GM23338 (cell line): Measurements from ENCODE around the gene RXRG. TPM values are rescaled to one million over a fixed set of nuclear protein-coding genes. Genes with fewer than 3 reads are reported as not detected.

ENCODE experiments used
- ATAC-seq: fragments of 200-7000 bp; cut with Tn5 transposase; 3 replicates; pipeline ENCODE4 v1.9.1; 2020
- DNase-seq: peaks from one replicate; pipeline ENCODE4 v3.0.0-alpha.2; 2015; ENCODE audit warnings: low spot score
- H2AFZ ChIP-seq: fragments of 200-600 bp; sonication (generic); 2 replicates; pipeline ENCODE4 v1.8.0; 2016; ENCODE audit warnings: antibody characterized with exemption, mild to moderate bottlenecking, moderate library complexity
- H3F3A ChIP-seq: fragments of 200-600 bp; sonication (generic); replicated peaks from 2 replicates; pipeline ENCODE4 v1.8.0; 2017; ENCODE audit warnings: antibody characterized with exemption, mixed run types, low read depth
- H3K27ac ChIP-seq: fragments of 200-600 bp; sonication (generic); 2 replicates; pipeline ENCODE4 v1.6.1; 2016; ENCODE audit warnings: low read depth
- H3K27me3 ChIP-seq: fragments of 200-600 bp; sonication (generic); 2 replicates; pipeline ENCODE4 v1.8.0; 2016; ENCODE audit warnings: mild to moderate bottlenecking, mixed run types, moderate library complexity; ENCODE audit not compliant: insufficient read depth
- H3K36me3 ChIP-seq: fragments of 200-600 bp; sonication (generic); 2 replicates; pipeline ENCODE4 v1.8.0; 2016; ENCODE audit warnings: mild to moderate bottlenecking; ENCODE audit not compliant: insufficient read depth
- H3K4me1 ChIP-seq: fragments of 200-600 bp; sonication (generic); 2 replicates; pipeline ENCODE4 v1.8.0; 2016; ENCODE audit warnings: mild to moderate bottlenecking, moderate library complexity; ENCODE audit not compliant: insufficient read depth
- H3K4me2 ChIP-seq: fragments of 200-600 bp; sonication (generic); 2 replicates; pipeline ENCODE4 v1.7.1; 2017; ENCODE audit warnings: mixed run types
- H3K4me3 ChIP-seq: fragments of 200-600 bp; sonication (generic); 2 replicates; pipeline ENCODE4 v1.6.1; 2016; ENCODE audit warnings: mixed run types
- H3K79me2 ChIP-seq: fragments of 200-600 bp; sonication (generic); replicated peaks from 2 replicates; pipeline ENCODE4 v1.8.0; 2017; ENCODE audit warnings: mild to moderate bottlenecking; ENCODE audit not compliant: insufficient read depth
- H3K9me2 ChIP-seq: fragments of 200-600 bp; sonication (generic); 2 replicates; pipeline ENCODE4 v1.8.0; 2017; ENCODE audit not compliant: insufficient read depth
- H4K20me1 ChIP-seq: fragments of 200-600 bp; sonication (generic); replicated peaks from 2 replicates; pipeline ENCODE4 v1.8.0; 2017; ENCODE audit warnings: mild to moderate bottlenecking; ENCODE audit not compliant: insufficient read depth
- H3K27ac Mint-ChIP-seq: 2 replicates; pipeline ENCODE4 v1.8.0; 2020; ENCODE audit warnings: inconsistent platforms, mild to moderate bottlenecking, moderate library complexity, mixed read lengths
- H3K27me3 Mint-ChIP-seq: 3 replicates; pipeline ENCODE4 v1.8.0; 2022; ENCODE audit warnings: low read depth, mild to moderate bottlenecking, moderate library complexity, mixed read lengths, inconsistent platforms; ENCODE audit not compliant: insufficient read depth, poor library complexity
- H3K36me3 Mint-ChIP-seq: 3 replicates; pipeline ENCODE4 v1.8.0; 2021; ENCODE audit warnings: low read depth, mild to moderate bottlenecking, inconsistent platforms, moderate library complexity, mixed read lengths
- H3K4me1 Mint-ChIP-seq: 3 replicates; pipeline ENCODE4 v1.8.0; 2020; ENCODE audit warnings: mild to moderate bottlenecking, inconsistent platforms, mixed read lengths
- H3K4me3 Mint-ChIP-seq: 3 replicates; pipeline ENCODE4 v1.8.0; 2021; ENCODE audit warnings: moderate library complexity, mild to moderate bottlenecking, inconsistent platforms, mixed read lengths
- H3K9me3 Mint-ChIP-seq: 3 replicates; pipeline ENCODE4 v1.8.0; 2020; ENCODE audit warnings: moderate library complexity, mild to moderate bottlenecking, inconsistent platforms, mixed read lengths
- CREB1 ChIP-seq: fragments of 250-450 bp; sonication (Bioruptor Pico); IDR thresholded peaks from 2 replicates; pipeline ENCODE4 v1.5.0; 2020; ENCODE audit warnings: low read depth, mild to moderate bottlenecking, moderate library complexity
- CTCF ChIP-seq, 2 experiments: fragments of 200-600 bp in 1 of 2; sonication (generic) in 1 of 2; conservative IDR thresholded peaks; 2 replicates each; pipeline versions ENCODE4 v1.5.1 to v1.6.1; 2016 to 2017; ENCODE audit warnings: antibody characterized with exemption in 2 of 2, low read depth in 2 of 2, mild to moderate bottlenecking in 2 of 2, moderate library complexity in 1 of 2
- EZH2 ChIP-seq: fragments of 200-600 bp; sonication (generic); IDR thresholded peaks from one replicate; pipeline ENCODE4 v1.8.0; 2017; ENCODE audit warnings: antibody characterized with exemption, mild to moderate bottlenecking, low read depth; ENCODE audit not compliant: unreplicated experiment
- EZH2phosphoT487 ChIP-seq: fragments of 200-600 bp; sonication (generic); IDR thresholded peaks from one replicate; pipeline ENCODE4 v1.8.1; 2018; ENCODE audit warnings: antibody characterized with exemption; ENCODE audit not compliant: unreplicated experiment
- STAT1 ChIP-seq: IDR thresholded peaks from one replicate; pipeline ENCODE4 v1.6.1; 2016; ENCODE audit warnings: antibody characterized with exemption; ENCODE audit not compliant: unreplicated experiment
- ZNF114 ChIP-seq: fragments of 250-450 bp; sonication (Bioruptor Pico); IDR thresholded peaks from 2 replicates; pipeline ENCODE4 v1.5.0; 2020; ENCODE audit warnings: mild to moderate bottlenecking, moderate library complexity
- polyA plus RNA-seq: library from polyadenylated mRNA; unstranded; fragments of >200 nt; fragmentation: Nextera tagmentation; extraction: Ambion mirVana; gene quantifications from 2 replicates; pipeline ENCODE4 v1.2.1, GENCODE V29; 2016
- total RNA-seq: library from RNA; depleted of rRNA; stranded (reverse); fragments of >200 nt; shearing (Covaris generic); gene quantifications from 2 replicates; pipeline ENCODE4 v1.2.3, GENCODE V29; 2014

The RXRG gene
- total and polyA plus RNA-seq, 2 experiments from 2014 or later: not detected

- TF ChIP-seq CTCF (conservative IDR thresholded peaks at IDR 0.05; ENCODE audit: low read depth in 2 of 2) (no peak), EZH2phosphoT487 (peak; percentile 28), STAT1 (no peak), CREB1 (CRISPR knock-in tag) (no peak), ZNF114 (no peak)
Measured at GRCh38 chr1:165354739-165355138, 90.2 kb downstream of the RXRG start (continued).

- peak overlapping the region; percentile 94 for H2AFZ ChIP-seq
- ATAC-seq (no peak; the same call in 2 of the 3 replicates), DNase-seq (peak; percentile 76)
- peaks cover 85% of the 10 kb centered on the region for H3K27me3 Mint-ChIP-seq
- H3K79me2 ChIP-seq: no peaks in the 10 kb centered on the region
- peaks cover 63% of the 10 kb centered on the region for H3K4me1 ChIP-seq
- peaks cover 99% of the 10 kb centered on the region for H3K27me3 ChIP-seq
- TF ChIP-seq EZH2: peak; percentile 81
- TF ChIP-seq EZH2phosphoT487: peak; percentile 87
- TF ChIP-seq STAT1: no peak
- peaks cover 12% of the 10 kb centered on the region; the same call in 1 of the 2 replicates for H4K20me1 ChIP-seq
- H3K4me2 ChIP-seq: peak overlapping the region; percentile 98
- no peak overlapping the region for H3K27ac Mint-ChIP-seq
- no peaks in the 10 kb centered on the region for H3K36me3 ChIP-seq
- H3F3A ChIP-seq: 0 out of 2 replicates have a peak, but pooled peaks cover 6% of the 10 kb centered on the region
- peak overlapping the region; percentile 71 for H3K4me3 ChIP-seq
- no peak overlapping the region for H3K27ac ChIP-seq
- peak overlapping the region; percentile 81 for H3K4me3 Mint-ChIP-seq
- H3K4me1 Mint-ChIP-seq: peaks cover 47% of the 10 kb centered on the region
- H3K36me3 Mint-ChIP-seq: no peaks in the 10 kb centered on the region
- H3K9me3 Mint-ChIP-seq: no peaks in the 10 kb centered on the region; the same call in 2 of the 3 replicates
- H3K9me2 ChIP-seq: no peaks in the 10 kb centered on the region
Measured at GRCh38 chr1:165353731-165354671, 90.9 kb downstream of the RXRG start.

GRCh38 chr1:165352442-165353293 is 92.3 kb downstream of the RXRG start:
- Mint-ChIP-seq H3K4me1 (peaks cover 57% of the 10 kb centered on the region), H3K36me3 (no peaks in the 10 kb centered on the region), H3K4me3 (peak overlapping the region; percentile 81), H3K27ac (no peak overlapping the region), H3K9me3 (no peaks in the 10 kb centered on the region; the same call in 2 of the 3 replicates), H3K27me3 (peaks cover 71% of the 10 kb centered on the region)
- DNase-seq (peak; percentile 65), ATAC-seq (peak; percentile 8)
- Histone ChIP-seq H3K4me1 (peaks cover 74% of the 10 kb centered on the region), H3K4me2 (peak overlapping the region; percentile 98), H3K79me2 (no peaks in the 10 kb centered on the region), H3K27ac (no peak overlapping the region), H3K36me3 (no peaks in the 10 kb centered on the region), H3K27me3 (peaks cover 98% of the 10 kb centered on the region), H2AFZ (peak overlapping the region; percentile 68), H3F3A (0 out of 2 replicates have a peak, but pooled peaks cover 6% of the 10 kb centered on the region), H4K20me1 (peaks cover 11% of the 10 kb centered on the region; the same call in 1 of the 2 replicates), H3K4me3 (peak overlapping the region; percentile 71), H3K9me2 (no peaks in the 10 kb centered on the region)
- TF ChIP-seq EZH2 (peak; percentile 89), CREB1 (CRISPR knock-in tag) (no peak), EZH2phosphoT487 (peak; percentile 81)
